HepG2 (cell line): ENCODE data around the gene COPZ1. TPM values are rescaled to one million over a fixed set of nuclear protein-coding genes. Genes with fewer than 3 reads are reported as not detected.
A peak's percentile ranks its signal among the peaks of the same experiment; 100 is the strongest.

ENCODE experiments used
- ATAC-seq: fragments of 200-7000 bp; cut with Tn5 transposase; 3 replicates; pipeline ENCODE4 v1.9.1; 2020; ENCODE audit warnings: mild to moderate bottlenecking, moderate library complexity
- BruUV-seq: library from RNA; stranded (reverse); fragments of 400-500 nt; replicated peaks from 2 replicates; lab custom pipeline; 2021; lab: Mats Ljungman, UMichigan
- CTCF ChIA-PET: fragments of 300-600 bp; formaldehyde crosslinking; extraction: SDS; loops from one replicate; lab custom pipeline; 2021; ENCODE audit warnings: low total read pairs, inconsistent platforms, low intra/inter-chr PET ratio; lab: Yijun Ruan, JAX
- POLR2A ChIA-PET: fragments of 350-600 bp; sonication (Branson Sonifier 250); formaldehyde crosslinking; loops from one replicate; lab custom pipeline; 2020; ENCODE audit warnings: antibody characterized with exemption, inconsistent platforms; lab: Yijun Ruan, JAX
- DNase-seq: peaks from one replicate; pipeline ENCODE4 v3.0.0-alpha.2; 2015; ENCODE audit warnings: low spot score
- FAIRE-seq: peaks from 3 replicates; lab custom pipeline; 2011; peaks lifted over from hg19 to GRCh38; lab: Jason Lieb, UNC
- H2AFZ ChIP-seq: one replicate; pipeline ENCODE4 v1.6.1; 2011; ENCODE audit warnings: low read length, inconsistent platforms
- H3K27ac ChIP-seq: fragments of 300-600 bp; 3 replicates; pipeline ENCODE4 v1.8.0; 2011; ENCODE audit warnings: mixed run types, mild to moderate bottlenecking, mixed read lengths, low read length, inconsistent platforms; ENCODE audit not compliant: insufficient read depth; ENCODE audit errors: extremely low read length
- H3K27me3 ChIP-seq, 2 experiments: fragments of 200-600 bp in 1 of 2; 2 replicates in 1 of 2; 3 replicates in 1 of 2; pipeline versions ENCODE4 v1.6.0 to v1.8.0; 2011; ENCODE audit warnings: low read length in 2 of 2, mild to moderate bottlenecking in 2 of 2, moderate library complexity in 2 of 2, inconsistent platforms in 1 of 2; ENCODE audit not compliant: insufficient read depth in 2 of 2, control insufficient read depth in 1 of 2
- H3K36me3 ChIP-seq, 2 experiments: fragments of 200-600 bp in 1 of 2; replicated peaks in 1 of 2; 2 replicates in 1 of 2; 3 replicates in 1 of 2; pipeline versions ENCODE4 v1.5.1 to v1.8.0; 2011; ENCODE audit warnings: low read length in 2 of 2, inconsistent platforms in 1 of 2; ENCODE audit not compliant: insufficient read depth in 2 of 2, control insufficient read depth in 1 of 2
- H3K4me1 ChIP-seq: 2 replicates; pipeline ENCODE4 v1.5.1; 2012; ENCODE audit warnings: low read length, inconsistent platforms; ENCODE audit not compliant: insufficient read depth
- H3K4me2 ChIP-seq: 2 replicates; pipeline ENCODE4 v1.6.0; 2011; ENCODE audit warnings: low read depth, low read length, inconsistent platforms
- H3K4me3 ChIP-seq, 3 experiments: fragments of 200-600 bp in 1 of 3; sonication (generic), shearing (Covaris generic) in 1 of 3; replicated peaks in 1 of 3; 2 replicates each; pipeline ENCODE4 v1.5.1; 2011 to 2016; ENCODE audit warnings: low read length in 3 of 3, inconsistent platforms in 2 of 3, low read depth in 2 of 3, mild to moderate bottlenecking in 2 of 3, control low read depth in 1 of 3, mixed read lengths in 1 of 3; ENCODE audit not compliant: insufficient read depth in 1 of 3
- H3K79me2 ChIP-seq: one replicate; pipeline ENCODE4 v1.6.1; 2011; ENCODE audit warnings: low read length, inconsistent platforms; ENCODE audit not compliant: insufficient read depth
- H3K9ac ChIP-seq: 2 replicates; pipeline ENCODE4 v1.6.0; 2011; ENCODE audit warnings: mild to moderate bottlenecking, low read depth, low read length, inconsistent platforms; ENCODE audit not compliant: insufficient read depth
- H3K9me3 ChIP-seq: 2 replicates; pipeline ENCODE4 v1.5.1; 2012; ENCODE audit warnings: mild to moderate bottlenecking, low read length
- H4K20me1 ChIP-seq: 2 replicates; pipeline ENCODE4 v1.6.0; 2011; ENCODE audit warnings: inconsistent platforms, mild to moderate bottlenecking, low read length, moderate library complexity; ENCODE audit not compliant: insufficient read depth
- KLF12 ChIP-seq: sonication (generic); formaldehyde crosslinking; IDR thresholded peaks from 2 replicates; pipeline ENCODE4 v1.4.0; 2020; ENCODE audit warnings: missing genetic modification reagents, borderline replicate concordance
- TP53 ChIP-seq: sonication (generic); formaldehyde crosslinking; conservative IDR thresholded peaks from 2 replicates; pipeline ENCODE4 v1.4.0; 2020; ENCODE audit warnings: missing genetic modification reagents
- UBTF ChIP-seq: sonication (generic); formaldehyde crosslinking; IDR thresholded peaks from 2 replicates; pipeline ENCODE4 v1.4.0; 2020; ENCODE audit warnings: mild to moderate bottlenecking, missing genetic modification reagents
- ZNF383 ChIP-seq: sonication (generic); formaldehyde crosslinking; IDR thresholded peaks from 2 replicates; pipeline ENCODE4 v1.4.0; 2020; ENCODE audit warnings: missing genetic modification reagents, mild to moderate bottlenecking, borderline replicate concordance
- ZNF597 ChIP-seq: sonication (generic); formaldehyde crosslinking; IDR thresholded peaks from 2 replicates; pipeline ENCODE4 v1.5.0; 2020; ENCODE audit warnings: missing genetic modification reagents
- ZNF652 ChIP-seq: IDR thresholded peaks from 2 replicates; pipeline ENCODE4 v1.6.1; 2016; ENCODE audit warnings: low read depth, borderline replicate concordance
- WGBS: methylation state at CpG from one replicate; pipeline ENCODE4 v1.1.6; 2017; ENCODE audit warnings: low lambda C conversion rate; 5-methylcytosine and 5-hydroxymethylcytosine counted together
- in situ Hi-C: cut with HindIII; loops from 2 replicates; pipeline ENCODE4 v1.10.0; 2017; ENCODE audit warnings: low pct_unique_long_range_greater_than_20kb; ENCODE audit not compliant: extremely low pct_ligation_motif_present
- intact Hi-C: fragments of 100-400 bp; cut with micrococcal nuclease; formaldehyde crosslinking; loops from one replicate; pipeline ENCODE4 v1.10.0; 2022; ENCODE audit not compliant: unreplicated experiment
- polyA plus RNA-seq, 8 experiments: library from polyadenylated mRNA; depleted of rRNA in 3 of 8; stranded (reverse) in 7 of 8; unstranded in 1 of 8; fragments of >200 nt; fragmentation: Illumina TruSeq in 4 of 8; extraction: Trizol in 4 of 8; gene quantifications; 2 replicates each; pipeline versions ENCODE4 v1.2.1 to v1.2.3, GENCODE V29; 2011 to 2016; ENCODE audit warnings: low read depth in 4 of 8, missing spikeins in 1 of 8, mixed read lengths in 1 of 8; ENCODE audit not compliant: insufficient read depth in 1 of 8
- total RNA-seq, 5 experiments: library from RNA; depleted of rRNA; stranded (reverse); fragments of >200 nt; fragmentation: Illumina TruSeq; extraction: Trizol; gene quantifications; 2 replicates each; pipeline ENCODE4 v1.2.3, GENCODE V29; 2016; ENCODE audit warnings: low read depth in 1 of 5

COPZ1 gene
- total and polyA plus RNA-seq, 2 of the 13 experiments (the other 11 are each of a cell fraction or from before 2014, with no cell fraction given), result 125 to 184 TPM

- TF ChIP-seq UBTF (CRISPR knock-in tag), result peak; percentile 94
- no peak for TF ChIP-seq ZNF597 (CRISPR knock-in tag)
- TF ChIP-seq ZNF652 (CRISPR knock-in tag), result no peak
- TF ChIP-seq ZNF383 (CRISPR knock-in tag), result no peak
- peak; percentile 62; the same call in 1 of the 2 replicates for TF ChIP-seq KLF12 (CRISPR knock-in tag)
- TF ChIP-seq, all 625 proteins: peak for 166
These were observed at the start of gene COPZ1 (continued) for GRCh38 chr12:54324617-54325441.

GRCh38 chr12:54276368-54276767 is 48.6 kb upstream of the COPZ1 start:
- Histone ChIP-seq H3K4me3 (no peak overlapping the region), H2AFZ (no peak overlapping the region), H3K27ac (no peak overlapping the region), H3K27me3 (no peaks in the 10 kb centered on the region; a peak in 1 of 5 replicates), H3K79me2 (peaks cover 46% of the 10 kb centered on the region), H4K20me1 (0 out of 2 replicates have a peak, but pooled peaks cover 2% of the 10 kb centered on the region), H3K9me3 (no peaks in the 10 kb centered on the region), H3K4me2 (no peak overlapping the region), H3K9ac (no peak overlapping the region), H3K4me1 (peaks cover 46% of the 10 kb centered on the region), H3K36me3 (peaks cover 0 to 15% of the 10 kb centered on the region in 2 experiments; a peak in 2 of 5 replicates)
- TF ChIP-seq TP53 (CRISPR knock-in tag), result no peak
- ChIA-PET POLR2A (interaction anchor here (1.0 to 1.7 kb wide), 2 partner anchors 25 to 48 kb away, joined by 3 to 5 read pairs; partner anchors contain the start of gene COPZ1), CTCF (no interaction called here)
- in situ Hi-C loops, result no loop called here
- DNase-seq, result no peak
- WGBS, result 95% methylated on average over 3 of the region's 3 CpGs
- intact Hi-C loops, result no loop called here
- FAIRE-seq, result no peak
- ATAC-seq, result no peak
- BruUV-seq, result no TSS peak
